SK-N-MC (cell line): Measurements from ENCODE around the gene C6orf120.

ENCODE experiments used
- EZH2 ChIP-seq: fragments of 200-600 bp; sonication (generic); IDR thresholded peaks from one replicate; pipeline ENCODE4 v1.6.1; 2017; ENCODE audit warnings: antibody characterized with exemption
- POLR2AphosphoS5 ChIP-seq: IDR thresholded peaks from 2 replicates; pipeline ENCODE4 v1.6.1; 2012; ENCODE audit warnings: mild to moderate bottlenecking, low read depth, low read length, borderline replicate concordance

DNA sequence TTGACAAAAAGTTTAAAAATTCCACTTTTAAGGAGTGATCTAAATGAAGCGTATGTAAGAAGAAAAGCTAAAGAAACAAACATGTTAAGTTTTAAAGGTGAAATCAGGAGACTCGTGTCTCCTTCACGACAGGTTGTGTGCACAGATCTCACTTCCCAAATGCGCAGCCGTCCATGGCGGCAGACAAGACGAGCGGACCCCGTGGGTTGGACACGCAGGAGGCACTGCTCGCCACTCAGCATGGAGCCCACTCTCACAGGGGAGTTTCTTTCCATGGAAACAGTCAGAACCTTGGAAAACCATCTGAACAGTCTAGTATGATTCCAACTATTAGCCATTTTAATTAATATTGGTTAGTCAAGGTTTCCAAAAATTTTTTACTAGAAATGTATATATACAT lies 49.0 kb upstream of the C6orf120 start:
- no peak for TF ChIP-seq EZH2
- no peak for TF ChIP-seq POLR2AphosphoS5
